Caco-2 (cell line): ENCODE data around the gene DYNC1LI1. TPM values are rescaled to one million over a fixed set of nuclear protein-coding genes. Genes with fewer than 3 reads are reported as not detected.

Source experiments
- BruUV-seq: library from RNA; stranded (reverse); fragments of 400-500 nt; replicated peaks from 2 replicates; lab custom pipeline; 2021; lab: Mats Ljungman, UMichigan
- CTCF ChIA-PET: fragments of 300-600 bp; sonication (Branson Sonifier 250); formaldehyde crosslinking; loops from one replicate; lab custom pipeline; 2022; ENCODE audit warnings: antibody characterized with exemption; lab: Charles Lee
- POLR2A ChIA-PET: fragments of 300-600 bp; sonication (Branson Sonifier 250); formaldehyde crosslinking; loops from one replicate; lab custom pipeline; 2022; ENCODE audit warnings: antibody characterized with exemption; lab: Charles Lee
- DNase-seq, 2 experiments: peaks; one replicate each; pipeline versions ENCODE4 v3.0.0 to v3.0.0-alpha.2; 2020 to 2022
- H3K27me3 ChIP-seq: replicated peaks from 2 replicates; pipeline ENCODE4 v1.6.0; 2011; ENCODE audit warnings: low read length; ENCODE audit not compliant: control insufficient read depth, insufficient read depth
- H3K36me3 ChIP-seq: 2 replicates; pipeline ENCODE4 v1.5.1; 2011; ENCODE audit warnings: low read length; ENCODE audit not compliant: control insufficient read depth, insufficient read depth
- H3K4me1 ChIP-seq: fragments of 250-450 bp; sonication (Bioruptor Pico); 2 replicates; pipeline ENCODE4 v1.5.1; 2020; ENCODE audit warnings: mild to moderate bottlenecking
- H3K4me3 ChIP-seq: 2 replicates; pipeline ENCODE4 v1.5.1; 2011; ENCODE audit warnings: low read depth, mild to moderate bottlenecking, control low read depth, low read length
- H3K9me3 ChIP-seq: fragments of 250-450 bp; sonication (Bioruptor Pico); 2 replicates; pipeline ENCODE4 v1.5.1; 2020; ENCODE audit warnings: mild to moderate bottlenecking, moderate library complexity
- H3K27ac Mint-ChIP-seq: one replicate; pipeline ENCODE4 v1.8.0; 2022; ENCODE audit warnings: mixed read lengths; ENCODE audit not compliant: unreplicated experiment
- H3K27me3 Mint-ChIP-seq: one replicate; pipeline ENCODE4 v1.8.0; 2022; ENCODE audit warnings: mixed read lengths; ENCODE audit not compliant: insufficient read depth, unreplicated experiment
- H3K36me3 Mint-ChIP-seq: one replicate; pipeline ENCODE4 v1.8.0; 2022; ENCODE audit warnings: mild to moderate bottlenecking, mixed read lengths; ENCODE audit not compliant: insufficient read depth, unreplicated experiment
- H3K4me1 Mint-ChIP-seq: one replicate; pipeline ENCODE4 v1.8.0; 2022; ENCODE audit warnings: low read depth, mixed read lengths; ENCODE audit not compliant: unreplicated experiment
- H3K4me3 Mint-ChIP-seq: one replicate; pipeline ENCODE4 v1.8.0; 2022; ENCODE audit warnings: mild to moderate bottlenecking, moderate library complexity, mixed read lengths; ENCODE audit not compliant: unreplicated experiment
- H3K9me3 Mint-ChIP-seq: one replicate; pipeline ENCODE4 v1.8.0; 2022; ENCODE audit warnings: mixed read lengths; ENCODE audit not compliant: unreplicated experiment
- CTCF ChIP-seq, 2 experiments: fragments of 200-600 bp in 1 of 2; IDR thresholded peaks; 1 replicate in 1 of 2; 2 replicates in 1 of 2; pipeline versions ENCODE4 v1.5.1 to v1.8.0; 2011 to 2022; ENCODE audit warnings: antibody characterized with exemption in 1 of 2, control low read depth in 1 of 2, inconsistent platforms in 1 of 2, low read depth in 1 of 2, low read length in 1 of 2, mild to moderate bottlenecking in 1 of 2, moderate library complexity in 1 of 2; ENCODE audit not compliant: insufficient read depth in 1 of 2, severe bottlenecking in 1 of 2, unreplicated experiment in 1 of 2
- intact Hi-C: fragments of 100-400 bp; cut with micrococcal nuclease; formaldehyde crosslinking; loops from one replicate; pipeline ENCODE4 v1.10.0; 2022; ENCODE audit not compliant: unreplicated experiment
- total RNA-seq: library from RNA; stranded (reverse); gene quantifications from 2 replicates; pipeline ENCODE4 v1.2.3, GENCODE V29; 2022

Gene DYNC1LI1
- total RNA-seq, 1 experiment from 2014 or later = 35.4 TPM

- ChIA-PET POLR2A (no interaction called here), CTCF (no interaction called here)
- no peaks in the 10 kb centered on the region for H3K9me3 Mint-ChIP-seq
- BruUV-seq = no TSS peak
- H3K27ac Mint-ChIP-seq = no peak overlapping the region
- H3K9me3 ChIP-seq = no peaks in the 10 kb centered on the region
- no peak overlapping the region for H3K4me3 Mint-ChIP-seq
- DNase-seq = no peak
- H3K27me3 ChIP-seq = no peaks in the 10 kb centered on the region
- H3K36me3 Mint-ChIP-seq = no peaks in the 10 kb centered on the region
- H3K27me3 Mint-ChIP-seq = no peaks in the 10 kb centered on the region
- H3K36me3 ChIP-seq = no peaks in the 10 kb centered on the region
- intact Hi-C loops = no loop called here
- H3K4me1 ChIP-seq = peaks cover 4% of the 10 kb centered on the region; the same call in 1 of the 2 replicates
- no peaks in the 10 kb centered on the region for H3K4me1 Mint-ChIP-seq
- TF ChIP-seq CTCF (IDR thresholded peaks at IDR 0.05; ENCODE audit: insufficient read depth in 1 of 2, low read depth in 1 of 2, low read length in 1 of 2, severe bottlenecking in 1 of 2, unreplicated experiment in 1 of 2) = no peak
- H3K4me3 ChIP-seq = no peak overlapping the region
These were observed 24.7 kb upstream of the DYNC1LI1 start for GRCh38 chr3:32595323-32595722.

GRCh38 chr3:32593903-32594525 lies 23.4 kb upstream of the DYNC1LI1 start:
- H3K9me3 ChIP-seq = no peaks in the 10 kb centered on the region
- ChIA-PET POLR2A (no interaction called here), CTCF (no interaction called here)
- H3K4me3 ChIP-seq = no peak overlapping the region
- intact Hi-C loops = no loop called here
- Mint-ChIP-seq H3K4me1 (no peaks in the 10 kb centered on the region), H3K9me3 (no peaks in the 10 kb centered on the region), H3K27ac (no peak overlapping the region), H3K36me3 (no peaks in the 10 kb centered on the region), H3K27me3 (no peaks in the 10 kb centered on the region), H3K4me3 (no peak overlapping the region)
- H3K36me3 ChIP-seq = no peaks in the 10 kb centered on the region
- no TSS peak for BruUV-seq
- TF ChIP-seq CTCF (IDR thresholded peaks at IDR 0.05; ENCODE audit: insufficient read depth in 1 of 2, low read depth in 1 of 2, low read length in 1 of 2, severe bottlenecking in 1 of 2, unreplicated experiment in 1 of 2) = no peak
- no peak for DNase-seq
- H3K4me1 ChIP-seq = peaks cover 4% of the 10 kb centered on the region; the same call in 1 of the 2 replicates
- H3K27me3 ChIP-seq = no peaks in the 10 kb centered on the region

GRCh38 chr3:32592696-32593353 lies 22.2 kb upstream of the DYNC1LI1 start:
- peaks cover 4% of the 10 kb centered on the region; the same call in 1 of the 2 replicates for H3K4me1 ChIP-seq
- H3K27ac Mint-ChIP-seq = no peak overlapping the region
- intact Hi-C loops = no loop called here
- H3K36me3 Mint-ChIP-seq = no peaks in the 10 kb centered on the region
- H3K9me3 ChIP-seq = no peaks in the 10 kb centered on the region
- H3K36me3 ChIP-seq = no peaks in the 10 kb centered on the region
- ChIA-PET POLR2A (no interaction called here), CTCF (interaction anchor here (0.6 kb wide), 1 partner anchor 23 kb away, joined by 3 read pairs; no protein-coding TSS in a partner anchor)
- no peaks in the 10 kb centered on the region for H3K27me3 ChIP-seq
- DNase-seq = no peak
- H3K4me1 Mint-ChIP-seq = no peaks in the 10 kb centered on the region
- H3K4me3 Mint-ChIP-seq = no peak overlapping the region
- H3K4me3 ChIP-seq = no peak overlapping the region
- TF ChIP-seq CTCF (IDR thresholded peaks at IDR 0.05; ENCODE audit: insufficient read depth in 1 of 2, low read depth in 1 of 2, low read length in 1 of 2, severe bottlenecking in 1 of 2, unreplicated experiment in 1 of 2) = no peak
- BruUV-seq = no TSS peak
- no peaks in the 10 kb centered on the region for H3K9me3 Mint-ChIP-seq
- no peaks in the 10 kb centered on the region for H3K27me3 Mint-ChIP-seq
